SK-N-SH (cell line): ENCODE data around the gene ARTN. TPM values are rescaled to one million over a fixed set of nuclear protein-coding genes. Genes with fewer than 3 reads are reported as not detected.

ENCODE experiments used
- CTCF ChIA-PET: fragments of 300-600, 350-600 bp; formaldehyde crosslinking; extraction: SDS; loops from one replicate; lab custom pipeline; 2021; lab: Yijun Ruan, JAX
- POLR2A ChIA-PET: fragments of 350-600 bp; sonication (Branson Sonifier 250); formaldehyde crosslinking; extraction: SDS; loops from one replicate; lab custom pipeline; 2020; ENCODE audit warnings: antibody characterized with exemption, inconsistent platforms; lab: Yijun Ruan, JAX
- DNase-seq: peaks from one replicate; pipeline ENCODE4 v3.0.0; 2012
- H2AFZ ChIP-seq: fragments of 200-600 bp; sonication (generic); 2 replicates; pipeline ENCODE4 v1.8.1; 2016; ENCODE audit warnings: antibody characterized with exemption, mild to moderate bottlenecking, low read depth
- H3F3A ChIP-seq: fragments of 200-600 bp; sonication (generic); replicated peaks from 2 replicates; pipeline ENCODE3; 2016; ENCODE audit warnings: antibody characterized with exemption, mild to moderate bottlenecking; ENCODE audit not compliant: insufficient read depth
- H3K27ac ChIP-seq, 2 experiments: fragments of 200-500 bp in 1 of 2; fragments of 200-600 bp in 1 of 2; sonication (Bioruptor generic) in 1 of 2; sonication (generic), shearing (Covaris generic) in 1 of 2; 2 replicates each; pipeline versions ENCODE4 v1.5.1 to v1.6.1; 2014 to 2016; ENCODE audit warnings: low read depth in 2 of 2, inconsistent platforms in 1 of 2, low read length in 1 of 2, mild to moderate bottlenecking in 1 of 2, mixed read lengths in 1 of 2
- H3K27me3 ChIP-seq: fragments of 200-600 bp; sonication (generic), shearing (Covaris generic); 2 replicates; pipeline ENCODE4 v1.6.1; 2016; ENCODE audit warnings: mixed run types; ENCODE audit not compliant: insufficient read depth
- H3K36me3 ChIP-seq, 2 experiments: fragments of 200-500 bp in 1 of 2; fragments of 200-600 bp in 1 of 2; sonication (Bioruptor generic) in 1 of 2; sonication (generic) in 1 of 2; replicated peaks in 1 of 2; 2 replicates each; pipeline versions ENCODE3 to v1.5.1; 2014 to 2016; ENCODE audit warnings: low read length in 1 of 2, mild to moderate bottlenecking in 1 of 2; ENCODE audit not compliant: insufficient read depth in 2 of 2, control insufficient read depth in 1 of 2
- H3K4me1 ChIP-seq, 2 experiments: fragments of 200-500 bp in 1 of 2; fragments of 200-600 bp in 1 of 2; sonication (Bioruptor generic) in 1 of 2; sonication (generic), shearing (Covaris generic) in 1 of 2; 2 replicates each; pipeline versions ENCODE4 v1.5.1 to v1.6.1; 2014 to 2016; ENCODE audit warnings: low read depth in 1 of 2, low read length in 1 of 2, mixed run types in 1 of 2; ENCODE audit not compliant: insufficient read depth in 2 of 2, control insufficient read depth in 1 of 2
- H3K4me2 ChIP-seq: fragments of 200-600 bp; sonication (generic), shearing (Covaris generic); 2 replicates; pipeline ENCODE4 v1.6.1; 2017; ENCODE audit warnings: mixed run types
- H3K4me3 ChIP-seq, 2 experiments: fragments of 200-500 bp in 1 of 2; fragments of 200-600 bp in 1 of 2; sonication (Bioruptor generic) in 1 of 2; sonication (generic), shearing (Covaris generic) in 1 of 2; 2 replicates each; pipeline versions ENCODE4 v1.5.1 to v1.8.1; 2014 to 2016; ENCODE audit warnings: low read depth in 2 of 2, inconsistent platforms in 1 of 2, low read length in 1 of 2, mild to moderate bottlenecking in 1 of 2, mixed read lengths in 1 of 2, moderate library complexity in 1 of 2
- H3K79me2 ChIP-seq: fragments of 200-600 bp; sonication (generic); 2 replicates; pipeline ENCODE4 v1.8.1; 2017; ENCODE audit warnings: mild to moderate bottlenecking; ENCODE audit not compliant: insufficient read depth
- H3K9ac ChIP-seq: fragments of 200-600 bp; sonication (generic); 2 replicates; pipeline ENCODE4 v1.6.1; 2017; ENCODE audit warnings: mixed run types
- H3K9me2 ChIP-seq: fragments of 200-600 bp; sonication (generic); 2 replicates; pipeline ENCODE4 v1.6.1; 2017; ENCODE audit warnings: mixed run types
- H3K9me3 ChIP-seq: fragments of 200-600 bp; sonication (generic); 2 replicates; pipeline ENCODE4 v1.6.1; 2017; ENCODE audit warnings: mixed run types, mild to moderate bottlenecking, moderate library complexity
- H4K20me1 ChIP-seq: fragments of 200-600 bp; sonication (generic); 2 replicates; pipeline ENCODE4 v1.6.1; 2017; ENCODE audit warnings: mild to moderate bottlenecking, mixed run types; ENCODE audit not compliant: insufficient read depth
- EP300 ChIP-seq, 2 experiments: IDR thresholded peaks; 2 replicates each; pipeline versions ENCODE4 v1.4.0 to v1.6.1; 2012; ENCODE audit warnings: borderline replicate concordance in 1 of 2, low read depth in 1 of 2, low read length in 1 of 2
- FOXM1 ChIP-seq: IDR thresholded peaks from 2 replicates; pipeline ENCODE4 v1.4.0; 2012; ENCODE audit warnings: low read depth, mild to moderate bottlenecking
- GATA2 ChIP-seq: sonication (generic); formaldehyde crosslinking; IDR thresholded peaks from 2 replicates; pipeline ENCODE4 v1.5.0; 2020; ENCODE audit warnings: mild to moderate bottlenecking, missing genetic modification reagents
- IRF3 ChIP-seq: fragments of 150-350 bp; IDR thresholded peaks from 2 replicates; pipeline ENCODE4 v1.6.1; 2016; ENCODE audit warnings: mild to moderate bottlenecking, low read depth, low read length
- JUND ChIP-seq: IDR thresholded peaks from 2 replicates; pipeline ENCODE4 v1.4.0; 2012
- NFIC ChIP-seq: IDR thresholded peaks from 2 replicates; pipeline ENCODE4 v1.4.0; 2012; ENCODE audit warnings: borderline replicate concordance
- NRF1 ChIP-seq: IDR thresholded peaks from 2 replicates; pipeline ENCODE4 v1.6.1; 2012; ENCODE audit warnings: low read depth, mild to moderate bottlenecking, low read length
- RAD21 ChIP-seq: IDR thresholded peaks from 2 replicates; pipeline ENCODE4 v1.6.1; 2012; ENCODE audit warnings: mild to moderate bottlenecking, low read length
- REST ChIP-seq: IDR thresholded peaks from 2 replicates; pipeline ENCODE4 v1.6.1; 2012; ENCODE audit warnings: mild to moderate bottlenecking, low read depth, low read length, moderate library complexity
- RFX5 ChIP-seq: IDR thresholded peaks from 2 replicates; pipeline ENCODE4 v1.6.1; 2012; ENCODE audit warnings: mild to moderate bottlenecking, improper control_type of control experiment, low read length
- RXRA ChIP-seq: IDR thresholded peaks from 2 replicates; pipeline ENCODE4 v1.4.0; 2012; ENCODE audit warnings: low read depth, mild to moderate bottlenecking, borderline replicate concordance
- SIN3A ChIP-seq: IDR thresholded peaks from 2 replicates; pipeline ENCODE4 v1.6.1; 2012; ENCODE audit warnings: low read depth, mild to moderate bottlenecking, low read length, moderate library complexity, borderline replicate concordance
- SMC3 ChIP-seq: IDR thresholded peaks from 2 replicates; pipeline ENCODE4 v1.6.1; 2012; ENCODE audit warnings: low read depth, low read length, improper control_type of control experiment
- TEAD4 ChIP-seq: IDR thresholded peaks from 2 replicates; pipeline ENCODE4 v1.4.0; 2012; ENCODE audit warnings: mild to moderate bottlenecking, borderline replicate concordance; ENCODE audit not compliant: insufficient read depth
- WGBS: methylation state at CpG from one replicate; pipeline ENCODE4 v1.1.6; 2017; ENCODE audit warnings: low lambda C conversion rate; 5-methylcytosine and 5-hydroxymethylcytosine counted together
- polyA plus RNA-seq, 3 experiments: library from polyadenylated mRNA; depleted of rRNA; stranded (reverse); fragments of >200 nt; gene quantifications; 2 replicates each; pipeline ENCODE4 v1.2.3, GENCODE V29; 2012
- TF ChIP-seq, protein P1 (sequence below): IDR thresholded peaks from 2 replicates; pipeline ENCODE4 v1.4.0; 2012; ENCODE audit warnings: low read depth, borderline replicate concordance
- TF ChIP-seq, protein P2 (sequence below): IDR thresholded peaks from 2 replicates; pipeline ENCODE4; 2012

The ARTN gene
- polyA plus RNA-seq, 1 of the 3 experiments (the other 2 are of a cell fraction): 0.69 TPM

- TF ChIP-seq FOXM1: no peak
Measured at GRCh38 chr1:43937179-43937865, 3.7 kb downstream of the ARTN start (continued).

GRCh38 chr1:43938383-43938782, 4.8 kb downstream of the ARTN start:
- no peak overlapping the region for H3K27ac ChIP-seq
- H3K79me2 ChIP-seq: no peaks in the 10 kb centered on the region
- peaks cover 0 to 10% of the 10 kb centered on the region in 2 experiments; a peak in 1 of 4 replicates for H3K4me1 ChIP-seq
- H3K4me2 ChIP-seq: no peak overlapping the region
- no peaks in the 10 kb centered on the region for H3K9me3 ChIP-seq
- DNase-seq: no peak
- H3K36me3 ChIP-seq: no peaks in the 10 kb centered on the region
- ChIA-PET POLR2A (interaction anchor here (1.2 kb wide), 1 partner anchor 9 kb away, joined by 3 read pairs; the partner anchor contains the start of gene IPO13), CTCF (interaction anchor here (1.1 to 15.4 kb wide), 6 partner anchors 8 to 174 kb away, joined by 3 to 533 read pairs (median 6); partner anchors contain the start of gene IPO13)
- H4K20me1 ChIP-seq: no peaks in the 10 kb centered on the region
- 85% methylated on average over 10 of the region's 10 CpGs for whole genome bisulfite sequencing
- no peaks in the 10 kb centered on the region for H3K27me3 ChIP-seq
- no peak overlapping the region for H2AFZ ChIP-seq
- no peak overlapping the region for H3K4me3 ChIP-seq
- H3K9me2 ChIP-seq: no peaks in the 10 kb centered on the region
- H3K9ac ChIP-seq: no peak overlapping the region
- H3F3A ChIP-seq: no peaks in the 10 kb centered on the region
- TF ChIP-seq EP300 (IDR thresholded peaks at IDR 0.05; ENCODE audit: borderline replicate concordance in 1 of 2, low read depth in 1 of 2, low read length in 1 of 2) (no peak), GATA2 (CRISPR knock-in tag) (no peak), JUND (no peak)

GRCh38 chr1:43938892-43939587, 5.4 kb downstream of the ARTN start:
- ChIA-PET CTCF (interaction anchor here (0.6 to 15.4 kb wide), 5 partner anchors 8 to 253 kb away, joined by 3 to 533 read pairs (median 4); partner anchors contain the start of gene IPO13), POLR2A (interaction anchor here (1.2 kb wide), 1 partner anchor 8 kb away, joined by 3 read pairs; the partner anchor contains the start of gene IPO13)
- H3K4me1 ChIP-seq: peaks cover 0 to 10% of the 10 kb centered on the region in 2 experiments; a peak in 1 of 4 replicates
- no peaks in the 10 kb centered on the region for H3K36me3 ChIP-seq
- 100% methylated on average over 2 of the region's 3 CpGs for WGBS
- H3K9ac ChIP-seq: no peak overlapping the region
- H2AFZ ChIP-seq: no peak overlapping the region
- no peaks in the 10 kb centered on the region for H3K9me2 ChIP-seq
- H3K4me2 ChIP-seq: no peak overlapping the region
- no peaks in the 10 kb centered on the region for H4K20me1 ChIP-seq
- no peak overlapping the region for H3K27ac ChIP-seq
- H3K79me2 ChIP-seq: no peaks in the 10 kb centered on the region
- H3K9me3 ChIP-seq: no peaks in the 10 kb centered on the region
- DNase-seq: no peak
- no peaks in the 10 kb centered on the region for H3K27me3 ChIP-seq
- no peaks in the 10 kb centered on the region for H3F3A ChIP-seq
- H3K4me3 ChIP-seq: no peak overlapping the region
- TF ChIP-seq, protein P1, sequence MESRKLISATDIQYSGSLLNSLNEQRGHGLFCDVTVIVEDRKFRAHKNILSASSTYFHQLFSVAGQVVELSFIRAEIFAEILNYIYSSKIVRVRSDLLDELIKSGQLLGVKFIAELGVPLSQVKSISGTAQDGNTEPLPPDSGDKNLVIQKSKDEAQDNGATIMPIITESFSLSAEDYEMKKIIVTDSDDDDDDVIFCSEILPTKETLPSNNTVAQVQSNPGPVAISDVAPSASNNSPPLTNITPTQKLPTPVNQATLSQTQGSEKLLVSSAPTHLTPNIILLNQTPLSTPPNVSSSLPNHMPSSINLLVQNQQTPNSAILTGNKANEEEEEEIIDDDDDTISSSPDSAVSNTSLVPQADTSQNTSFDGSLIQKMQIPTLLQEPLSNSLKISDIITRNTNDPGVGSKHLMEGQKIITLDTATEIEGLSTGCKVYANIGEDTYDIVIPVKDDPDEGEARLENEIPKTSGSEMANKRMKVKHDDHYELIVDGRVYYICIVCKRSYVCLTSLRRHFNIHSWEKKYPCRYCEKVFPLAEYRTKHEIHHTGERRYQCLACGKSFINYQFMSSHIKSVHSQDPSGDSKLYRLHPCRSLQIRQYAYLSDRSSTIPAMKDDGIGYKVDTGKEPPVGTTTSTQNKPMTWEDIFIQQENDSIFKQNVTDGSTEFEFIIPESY: no peak
- TF ChIP-seq, protein P2, sequence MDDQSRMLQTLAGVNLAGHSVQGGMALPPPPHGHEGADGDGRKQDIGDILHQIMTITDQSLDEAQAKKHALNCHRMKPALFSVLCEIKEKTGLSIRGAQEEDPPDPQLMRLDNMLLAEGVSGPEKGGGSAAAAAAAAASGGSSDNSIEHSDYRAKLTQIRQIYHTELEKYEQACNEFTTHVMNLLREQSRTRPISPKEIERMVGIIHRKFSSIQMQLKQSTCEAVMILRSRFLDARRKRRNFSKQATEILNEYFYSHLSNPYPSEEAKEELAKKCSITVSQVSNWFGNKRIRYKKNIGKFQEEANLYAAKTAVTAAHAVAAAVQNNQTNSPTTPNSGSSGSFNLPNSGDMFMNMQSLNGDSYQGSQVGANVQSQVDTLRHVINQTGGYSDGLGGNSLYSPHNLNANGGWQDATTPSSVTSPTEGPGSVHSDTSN: no peak
- no peak for TF ChIP-seq RXRA
- TF ChIP-seq TEAD4: no peak
- TF ChIP-seq RFX5: no peak
- TF ChIP-seq REST: no peak
- TF ChIP-seq RAD21: no peak
- TF ChIP-seq SMC3: no peak
- TF ChIP-seq NFIC: no peak
- no peak for TF ChIP-seq NRF1
- no peak for TF ChIP-seq SIN3A
- no peak for TF ChIP-seq IRF3
